ENCODE data around the gene SCFD1. TPM values are rescaled to one million over a fixed set of nuclear protein-coding genes. Genes with fewer than 3 reads are reported as not detected.

The SCFD1 gene
- total RNA-seq, 1 experiment from 2014 or later = 50.0 TPM

- no peak for DNase-seq (ENCODE audit: low spot score)
Measured at GRCh38 chr14:30757082-30757481, 135.0 kb downstream of the SCFD1 start.

GRCh38 chr14:30759172-30760125 is 137.3 kb downstream of the SCFD1 start:
- DNase-seq (ENCODE audit: low spot score) = no peak

GRCh38 chr14:30763891-30764290 is 141.8 kb downstream of the SCFD1 start:
- no peak for DNase-seq (ENCODE audit: low spot score)

- DNase-seq (ENCODE audit: low spot score) = no peak
Measured at GRCh38 chr14:30767624-30768023, 145.5 kb downstream of the SCFD1 start.

GRCh38 chr14:30768791-30769190 is 146.7 kb downstream of the SCFD1 start:
- no peak for DNase-seq (ENCODE audit: low spot score)

GRCh38 chr14:30770376-30770775 is 148.3 kb downstream of the SCFD1 start:
- no peak for DNase-seq (ENCODE audit: low spot score)

- no peak for DNase-seq (ENCODE audit: low spot score)
Measured at GRCh38 chr14:30771595-30771994, 149.5 kb downstream of the SCFD1 start.

GRCh38 chr14:30779210-30779609 is 157.1 kb downstream of the SCFD1 start:
- DNase-seq (ENCODE audit: low spot score) = peak; percentile 14

Other genes with a start within 250 kb of the SCFD1 start
- gene G2E3, start 63.2 kb upstream of the SCFD1 start, total RNA-seq (2014; rRNA removed; shearing (Covaris generic)) = 18.9 and 43.8 TPM in 2 replicates

Measured in A172 (cell line).